CD4-positive, alpha-beta T cell (primary cell): ENCODE results near the gene DYNLT2. TPM values are rescaled to one million over a fixed set of nuclear protein-coding genes. Genes with fewer than 3 reads are reported as not detected.

ENCODE experiments used
- ATAC-seq: fragments of 200-7000 bp; cut with Tn5 transposase; one replicate; pipeline ENCODE4 v1.10.0; 2022; ENCODE audit warnings: mild to moderate bottlenecking; ENCODE audit not compliant: poor library complexity
- CTCF ChIA-PET: fragments of 350-600 bp; sonication (Branson Sonifier 250); formaldehyde crosslinking; loops from one replicate; lab custom pipeline; 2021; ENCODE audit warnings: antibody characterized with exemption, inconsistent platforms; lab: Charles Lee
- POLR2A ChIA-PET: fragments of 350-600 bp; sonication (Branson Sonifier 250); formaldehyde crosslinking; loops from one replicate; lab custom pipeline; 2021; ENCODE audit warnings: antibody characterized with exemption, inconsistent platforms; lab: Charles Lee
- DNase-seq, 14 experiments: peaks; one replicate each; pipeline ENCODE4 v3.0.0-alpha.2; 2013 to 2020; ENCODE audit warnings: mixed read lengths in 2 of 14
- H3K27ac ChIP-seq, 2 donors: one replicate each; pipeline versions ENCODE4 v1.5.1 to v1.7.0; 2013; ENCODE audit warnings: low read length in 2 of 2, low read depth in 1 of 2, mild to moderate bottlenecking in 1 of 2
- H3K27me3 ChIP-seq, 2 experiments: 1 replicate in 1 of 2; 2 replicates in 1 of 2; pipeline versions ENCODE4 v1.6.1 to v1.7.0; 2013; ENCODE audit warnings: low read length in 2 of 2, control low read depth in 1 of 2, mild to moderate bottlenecking in 1 of 2, moderate library complexity in 1 of 2; ENCODE audit not compliant: insufficient read depth in 2 of 2, control insufficient read depth in 1 of 2
- H3K36me3 ChIP-seq: one replicate; pipeline ENCODE4 v1.6.1; 2013; ENCODE audit warnings: low read length, control low read depth; ENCODE audit not compliant: insufficient read depth
- H3K4me1 ChIP-seq: one replicate; pipeline ENCODE4 v1.6.1; 2013; ENCODE audit warnings: low read length, control low read depth; ENCODE audit not compliant: insufficient read depth
- H3K4me3 ChIP-seq: one replicate; pipeline ENCODE4 v1.5.1; 2013; ENCODE audit warnings: mild to moderate bottlenecking, low read length, moderate library complexity
- H3K9me3 ChIP-seq, 2 experiments: 1 replicate in 1 of 2; 2 replicates in 1 of 2; pipeline versions ENCODE4 v1.6.1 to v1.7.0; 2013; ENCODE audit warnings: low read length in 2 of 2, mild to moderate bottlenecking in 2 of 2, control low read depth in 1 of 2, moderate library complexity in 1 of 2; ENCODE audit not compliant: control insufficient read depth in 1 of 2, insufficient read depth in 1 of 2
- H3K27ac Mint-ChIP-seq: one replicate; pipeline ENCODE4 v1.8.0; 2020; ENCODE audit warnings: mixed read lengths
- H3K27me3 Mint-ChIP-seq: one replicate; pipeline ENCODE4 v1.8.0; 2021; ENCODE audit warnings: mixed read lengths
- H3K36me3 Mint-ChIP-seq: one replicate; pipeline ENCODE4 v1.8.0; 2021; ENCODE audit warnings: low read depth, mixed read lengths
- H3K4me1 Mint-ChIP-seq: one replicate; pipeline ENCODE4 v1.8.0; 2021; ENCODE audit warnings: low read depth, mixed read lengths
- H3K4me3 Mint-ChIP-seq: one replicate; pipeline ENCODE4 v1.8.0; 2020; ENCODE audit warnings: mild to moderate bottlenecking, mixed read lengths
- H3K9me3 Mint-ChIP-seq: one replicate; pipeline ENCODE4 v1.8.0; 2020; ENCODE audit warnings: mixed read lengths
- intact Hi-C, 2 experiments: fragments of 100-400 bp; cut with DNase I in 1 of 2; cut with micrococcal nuclease in 1 of 2; formaldehyde crosslinking; loops; one replicate each; pipeline versions ENCODE4 v1.15.1 to v1.9.0; 2023 to 2025; cut with DNase I, micrococcal nuclease
- total RNA-seq, 174 experiments: library from RNA in 2 of 174; stranded (reverse) in 2 of 174; gene quantifications; one replicate each; pipeline ENCODE4 v1.2.3 and lab custom pipeline; 2021 to 2026
- TF ChIP-seq, protein P1 (sequence below): fragments of 200-600 bp; IDR thresholded peaks from one replicate; pipeline ENCODE4 v1.8.0; 2022; ENCODE audit warnings: antibody characterized with exemption, mild to moderate bottlenecking

The DYNLT2 gene
- total RNA-seq, 2 experiments from 2014 or later, result 4.1 to 4.3 TPM

DNA sequence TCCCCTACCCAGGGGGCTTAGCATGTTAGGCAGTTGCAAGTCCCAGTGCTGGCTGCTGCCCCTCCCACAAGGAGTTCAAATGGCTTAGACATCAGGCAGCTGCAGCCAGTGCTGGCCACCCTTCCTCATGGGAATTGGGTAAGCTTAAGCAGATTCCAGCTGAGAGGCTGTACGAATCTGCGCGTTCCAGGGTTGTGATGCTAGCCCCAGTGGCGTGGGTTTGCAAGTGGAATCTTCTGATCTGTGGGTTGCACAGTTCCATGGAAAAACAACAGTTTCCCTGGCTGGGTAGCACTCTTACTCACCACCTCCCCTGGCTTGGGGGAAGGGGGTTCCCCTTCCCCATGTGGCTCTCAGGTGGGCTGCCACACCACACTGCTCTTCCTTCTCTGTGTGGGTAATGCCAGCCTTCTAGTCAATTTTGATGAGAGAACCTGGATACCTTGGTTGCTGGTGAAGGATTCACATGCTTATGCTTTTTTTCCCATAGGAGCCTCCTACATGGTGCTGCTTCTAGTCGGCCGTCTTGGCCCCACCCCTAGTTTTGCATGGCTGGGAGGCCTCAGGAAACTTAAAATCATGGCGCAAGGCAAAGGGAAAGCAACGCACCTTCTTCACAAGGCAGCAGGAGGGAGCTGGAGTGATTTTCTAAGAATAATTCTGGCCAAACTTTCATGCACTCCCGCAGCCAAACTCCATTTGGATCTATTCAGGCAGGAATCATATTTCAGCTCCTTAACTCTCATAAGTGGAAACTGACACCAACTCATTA is 13.0 kb downstream of the DYNLT2 start:
- Mint-ChIP-seq H3K4me1 (no peaks in the 10 kb centered on the region), H3K36me3 (no peaks in the 10 kb centered on the region), H3K4me3 (no peak overlapping the region), H3K27ac (no peak overlapping the region), H3K9me3 (no peaks in the 10 kb centered on the region), H3K27me3 (peaks cover 12% of the 10 kb centered on the region)
- intact Hi-C loops, result no loop called here
- H3K4me3 ChIP-seq, result no peak overlapping the region
- ATAC-seq, result no peak
- POLR2A ChIA-PET, result no interaction called here
- CTCF ChIA-PET, result no interaction called here
- H3K27ac ChIP-seq, result no peak overlapping the region
- DNase-seq, result no peak
- H3K4me1 ChIP-seq, result no peaks in the 10 kb centered on the region
- TF ChIP-seq, protein P1, sequence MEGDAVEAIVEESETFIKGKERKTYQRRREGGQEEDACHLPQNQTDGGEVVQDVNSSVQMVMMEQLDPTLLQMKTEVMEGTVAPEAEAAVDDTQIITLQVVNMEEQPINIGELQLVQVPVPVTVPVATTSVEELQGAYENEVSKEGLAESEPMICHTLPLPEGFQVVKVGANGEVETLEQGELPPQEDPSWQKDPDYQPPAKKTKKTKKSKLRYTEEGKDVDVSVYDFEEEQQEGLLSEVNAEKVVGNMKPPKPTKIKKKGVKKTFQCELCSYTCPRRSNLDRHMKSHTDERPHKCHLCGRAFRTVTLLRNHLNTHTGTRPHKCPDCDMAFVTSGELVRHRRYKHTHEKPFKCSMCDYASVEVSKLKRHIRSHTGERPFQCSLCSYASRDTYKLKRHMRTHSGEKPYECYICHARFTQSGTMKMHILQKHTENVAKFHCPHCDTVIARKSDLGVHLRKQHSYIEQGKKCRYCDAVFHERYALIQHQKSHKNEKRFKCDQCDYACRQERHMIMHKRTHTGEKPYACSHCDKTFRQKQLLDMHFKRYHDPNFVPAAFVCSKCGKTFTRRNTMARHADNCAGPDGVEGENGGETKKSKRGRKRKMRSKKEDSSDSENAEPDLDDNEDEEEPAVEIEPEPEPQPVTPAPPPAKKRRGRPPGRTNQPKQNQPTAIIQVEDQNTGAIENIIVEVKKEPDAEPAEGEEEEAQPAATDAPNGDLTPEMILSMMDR, result no peak
- no peaks in the 10 kb centered on the region for H3K27me3 ChIP-seq
- no peaks in the 10 kb centered on the region for H3K9me3 ChIP-seq
- H3K36me3 ChIP-seq, result no peaks in the 10 kb centered on the region

DNA sequence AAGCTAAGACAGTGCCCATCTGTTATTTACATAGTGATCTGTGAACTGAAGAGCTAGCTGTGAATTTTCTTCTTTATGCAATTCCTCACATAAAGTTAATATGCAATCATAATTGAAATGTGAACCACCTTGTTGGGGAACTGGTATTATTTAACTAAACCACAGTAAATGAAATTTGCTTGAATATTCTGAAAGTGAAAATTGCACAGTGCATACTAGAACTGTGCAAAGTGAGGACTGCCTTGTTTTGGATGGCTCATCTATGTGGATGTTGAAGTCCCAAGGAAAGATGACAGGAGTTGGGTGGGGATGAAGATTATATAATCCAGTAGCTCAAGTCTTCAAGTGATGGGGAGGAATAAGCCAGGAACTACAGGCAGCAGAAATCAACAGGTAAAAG is 21.4 kb downstream of the DYNLT2 start:
- TF ChIP-seq, protein P1, result no peak

GRCh38 chr6:169726963-169727362 is 24.4 kb downstream of the DYNLT2 start:
- Mint-ChIP-seq H3K9me3 (no peaks in the 10 kb centered on the region), H3K27me3 (no peaks in the 10 kb centered on the region)
- POLR2A ChIA-PET, result interaction anchor here (13.2 kb wide), 1 partner anchor 23 kb away, joined by 230 read pairs; the partner anchor contains the start of genes C6orf120 and WDR27

More for the DNA sequence above, 21.4 kb downstream of the DYNLT2 start:
- peaks cover 7% of the 10 kb centered on the region for H3K4me1 ChIP-seq
- no peaks in the 10 kb centered on the region for H3K9me3 ChIP-seq
- H3K36me3 ChIP-seq, result no peaks in the 10 kb centered on the region
- H3K4me3 ChIP-seq, result no peak overlapping the region
- Mint-ChIP-seq H3K27ac (no peak overlapping the region), H3K4me1 (peaks cover 17% of the 10 kb centered on the region), H3K36me3 (peaks cover 11% of the 10 kb centered on the region), H3K4me3 (no peak overlapping the region), H3K27me3 (no peaks in the 10 kb centered on the region), H3K9me3 (no peaks in the 10 kb centered on the region)
- DNase-seq (no peak), ATAC-seq (no peak)
- intact Hi-C loops, result loop anchor here in 1 of 2 experiments (10.0 kb wide), 1 partner anchor 825 kb away; the partner anchor contains the start of genes PSMB1 and TBP
- ChIA-PET POLR2A (interaction anchor here (1.4 kb wide), 1 partner anchor 22 kb away, joined by 4 read pairs; the partner anchor contains the start of genes DYNLT2 and ERMARD), CTCF (no interaction called here)
- H3K27ac ChIP-seq, result no peak overlapping the region
- H3K27me3 ChIP-seq, result no peaks in the 10 kb centered on the region

More at GRCh38 chr6:169726963-169727362, 24.4 kb downstream of the DYNLT2 start:
- TF ChIP-seq, protein P1, result no peak
- CTCF ChIA-PET, result interaction anchor here (1.1 kb wide), 1 partner anchor 63 kb away, joined by 3 read pairs; no protein-coding TSS in a partner anchor
- no peak overlapping the region for H3K27ac ChIP-seq
- no peaks in the 10 kb centered on the region for H3K36me3 ChIP-seq
- Mint-ChIP-seq H3K27ac (peak overlapping the region; percentile 5), H3K36me3 (peaks cover 22% of the 10 kb centered on the region), H3K4me1 (peaks cover 29% of the 10 kb centered on the region), H3K4me3 (peak overlapping the region; percentile 17)
- H3K4me1 ChIP-seq, result peaks cover 11% of the 10 kb centered on the region
- DNase-seq (no peak), ATAC-seq (no peak)
- intact Hi-C loops, result loop anchor here in 1 of 2 experiments (10.0 kb wide), 1 partner anchor 828 kb away; the partner anchor contains the start of genes PSMB1 and TBP
- H3K4me3 ChIP-seq, result no peak overlapping the region
- H3K27me3 ChIP-seq, result no peaks in the 10 kb centered on the region
- H3K9me3 ChIP-seq, result no peaks in the 10 kb centered on the region
